PC-3 (cell line): ENCODE results near the gene PCID2.

ENCODE experiments used
- EZH2phosphoT487 ChIP-seq: fragments of 300-600 bp; sonication (generic); IDR thresholded peaks from 2 replicates; pipeline ENCODE4 v1.6.1; 2018; ENCODE audit warnings: mild to moderate bottlenecking, antibody characterized with exemption, low read length, borderline replicate concordance
- TF ChIP-seq, protein P1 (sequence below): fragments of 300-600 bp; sonication (generic); conservative IDR thresholded peaks from 2 replicates; pipeline ENCODE4 v1.5.1; 2017; ENCODE audit warnings: antibody characterized with exemption, low read depth, mild to moderate bottlenecking, low read length

DNA sequence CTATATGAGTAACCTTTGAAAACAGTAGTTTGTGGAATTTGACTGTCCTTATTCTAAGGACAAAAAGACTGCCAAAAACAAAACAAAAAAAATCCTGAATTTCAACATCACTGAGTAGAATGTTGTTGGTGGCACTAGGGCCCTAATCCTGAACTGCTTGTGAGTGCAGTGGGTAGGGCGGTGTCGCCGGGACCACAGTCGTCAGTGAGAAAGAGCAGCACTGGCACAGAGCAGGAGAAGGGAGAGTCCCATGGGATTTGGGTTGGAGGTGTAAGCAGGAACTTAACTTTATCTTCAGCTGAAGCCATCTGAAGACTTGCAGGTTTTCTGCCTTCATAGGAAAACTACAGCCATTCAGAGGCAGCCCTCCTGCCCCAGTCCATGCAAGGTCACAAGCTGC, 5.6 kb downstream of the PCID2 start:
- TF ChIP-seq, protein P1, sequence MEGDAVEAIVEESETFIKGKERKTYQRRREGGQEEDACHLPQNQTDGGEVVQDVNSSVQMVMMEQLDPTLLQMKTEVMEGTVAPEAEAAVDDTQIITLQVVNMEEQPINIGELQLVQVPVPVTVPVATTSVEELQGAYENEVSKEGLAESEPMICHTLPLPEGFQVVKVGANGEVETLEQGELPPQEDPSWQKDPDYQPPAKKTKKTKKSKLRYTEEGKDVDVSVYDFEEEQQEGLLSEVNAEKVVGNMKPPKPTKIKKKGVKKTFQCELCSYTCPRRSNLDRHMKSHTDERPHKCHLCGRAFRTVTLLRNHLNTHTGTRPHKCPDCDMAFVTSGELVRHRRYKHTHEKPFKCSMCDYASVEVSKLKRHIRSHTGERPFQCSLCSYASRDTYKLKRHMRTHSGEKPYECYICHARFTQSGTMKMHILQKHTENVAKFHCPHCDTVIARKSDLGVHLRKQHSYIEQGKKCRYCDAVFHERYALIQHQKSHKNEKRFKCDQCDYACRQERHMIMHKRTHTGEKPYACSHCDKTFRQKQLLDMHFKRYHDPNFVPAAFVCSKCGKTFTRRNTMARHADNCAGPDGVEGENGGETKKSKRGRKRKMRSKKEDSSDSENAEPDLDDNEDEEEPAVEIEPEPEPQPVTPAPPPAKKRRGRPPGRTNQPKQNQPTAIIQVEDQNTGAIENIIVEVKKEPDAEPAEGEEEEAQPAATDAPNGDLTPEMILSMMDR: no peak
- no peak for TF ChIP-seq EZH2phosphoT487
